NCI-H226 (cell line): ENCODE measurements around the gene NFKB2.

Source experiments
- DNase-seq: peaks from one replicate; pipeline ENCODE4 v3.0.0-alpha.2; 2015

Gene NFKB2

GRCh38 chr10:102424916-102425315 is 29.4 kb downstream of the NFKB2 start:
- no peak for DNase-seq

GRCh38 chr10:102425444-102425843 is 29.9 kb downstream of the NFKB2 start:
- no peak for DNase-seq

DNA sequence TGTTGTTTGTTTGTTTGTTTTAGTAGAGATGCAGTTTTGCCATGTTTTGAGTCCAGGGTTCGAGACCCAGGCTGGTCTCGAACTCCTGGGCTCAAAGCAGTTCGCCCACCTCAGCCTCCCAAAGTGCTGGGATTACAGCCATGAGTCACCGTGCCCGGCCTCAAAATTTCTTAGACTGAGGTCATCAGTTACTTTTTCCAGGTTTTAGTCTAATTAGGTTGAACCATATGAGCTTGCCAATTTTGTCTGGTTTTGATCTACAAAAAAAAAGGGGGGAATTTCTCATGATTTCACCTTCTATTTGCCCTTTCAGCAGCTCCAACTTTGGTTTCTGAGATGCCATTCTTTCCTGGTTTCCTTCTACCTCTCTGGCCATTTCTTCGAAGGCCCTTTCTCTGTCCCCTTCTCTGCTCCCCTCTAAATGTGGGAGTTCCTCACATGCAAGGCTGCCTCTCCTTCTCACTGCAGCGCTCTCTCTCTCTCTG is 31.3 kb downstream of the NFKB2 start:
- DNase-seq: no peak

- DNase-seq: no peak
Observed at GRCh38 chr10:102429468-102429867, 34.0 kb downstream of the NFKB2 start.

GRCh38 chr10:102431452-102432124 is 36.1 kb downstream of the NFKB2 start:
- no peak for DNase-seq

GRCh38 chr10:102432162-102432950 is 36.9 kb downstream of the NFKB2 start, which contains the start of gene CUEDC2:
Gene CUEDC2 (minus strand): TSS chr10:102432574. CDS start chr10:102425188, 7,386 bp downstream.
- DNase-seq: peak; percentile 92

DNA sequence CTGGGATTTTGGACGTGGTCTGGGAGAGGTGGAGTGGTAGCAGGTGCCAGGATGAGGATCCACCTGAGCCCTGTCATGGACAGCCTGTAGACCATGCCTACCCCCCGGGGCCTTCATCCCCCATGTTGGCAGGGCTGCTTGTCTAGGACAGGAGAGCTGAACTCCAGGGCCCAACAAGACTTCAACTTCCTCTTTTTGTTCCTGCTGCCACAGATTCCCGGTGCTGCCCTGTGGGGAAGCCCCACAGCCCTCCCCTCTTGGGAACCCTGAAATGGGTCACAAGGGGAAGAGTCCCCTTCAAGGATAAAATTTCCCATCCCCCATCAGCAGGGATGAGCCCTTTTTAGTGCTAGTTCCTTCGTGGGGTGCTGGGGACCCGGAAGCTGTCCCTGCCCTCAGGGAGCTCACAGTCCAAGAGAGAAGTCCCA is 38.1 kb downstream of the NFKB2 start:
- DNase-seq: no peak

DNA sequence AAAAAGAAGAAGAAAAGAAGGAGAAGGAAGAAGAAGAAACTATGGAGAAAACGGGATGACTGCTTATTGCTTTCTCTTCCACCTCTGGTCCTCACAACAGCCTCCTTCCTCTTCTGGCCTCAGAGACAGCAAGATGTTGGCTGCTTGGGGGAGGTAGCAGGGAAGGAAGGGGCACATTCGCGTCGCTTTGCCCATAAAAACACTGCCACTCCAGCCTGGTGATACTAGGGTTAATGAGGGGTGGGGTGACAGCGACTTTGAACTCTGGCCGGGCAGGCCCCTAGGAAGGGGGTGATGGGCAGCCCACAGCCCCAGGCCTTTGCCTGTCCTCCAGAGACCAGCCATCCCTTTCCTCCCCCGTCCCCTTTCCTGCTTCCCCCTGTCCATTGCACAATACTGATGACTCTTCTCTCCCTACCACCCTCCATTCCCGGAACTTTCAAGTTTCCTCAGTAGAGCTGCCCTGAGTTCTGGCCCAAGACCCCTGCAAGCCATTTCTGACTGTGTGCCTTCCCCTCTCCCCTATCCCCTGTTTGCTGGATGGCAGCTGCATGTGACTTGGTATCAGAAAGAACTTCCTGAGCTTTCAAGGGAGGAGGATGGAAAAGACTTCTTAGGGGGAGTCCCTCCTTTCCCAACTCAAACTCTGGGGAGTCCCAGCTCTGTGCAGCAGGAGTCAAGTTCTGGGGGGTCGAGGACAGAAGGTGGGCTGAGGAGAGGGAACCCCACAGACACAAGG is 39.1 kb downstream of the NFKB2 start:
- DNase-seq: peak; percentile 40

DNA sequence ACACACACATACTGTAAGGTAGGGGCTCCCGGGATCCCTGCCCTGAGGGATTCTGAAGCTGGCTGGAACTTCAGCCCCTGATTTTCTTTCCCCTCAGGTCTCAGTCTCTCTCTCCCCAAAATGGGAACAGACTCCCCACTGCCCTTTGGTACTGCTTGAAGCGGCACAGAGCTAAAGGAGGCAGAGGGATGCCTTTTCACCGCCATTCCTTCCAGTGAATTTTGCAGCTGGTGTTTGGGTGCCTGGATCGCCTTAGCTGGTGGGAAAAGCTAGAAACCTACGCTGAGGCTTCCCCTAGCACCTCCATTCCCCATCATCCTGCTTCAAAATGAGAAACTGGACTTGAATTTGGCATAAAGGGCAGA is 39.6 kb downstream of the NFKB2 start:
- no peak for DNase-seq

DNA sequence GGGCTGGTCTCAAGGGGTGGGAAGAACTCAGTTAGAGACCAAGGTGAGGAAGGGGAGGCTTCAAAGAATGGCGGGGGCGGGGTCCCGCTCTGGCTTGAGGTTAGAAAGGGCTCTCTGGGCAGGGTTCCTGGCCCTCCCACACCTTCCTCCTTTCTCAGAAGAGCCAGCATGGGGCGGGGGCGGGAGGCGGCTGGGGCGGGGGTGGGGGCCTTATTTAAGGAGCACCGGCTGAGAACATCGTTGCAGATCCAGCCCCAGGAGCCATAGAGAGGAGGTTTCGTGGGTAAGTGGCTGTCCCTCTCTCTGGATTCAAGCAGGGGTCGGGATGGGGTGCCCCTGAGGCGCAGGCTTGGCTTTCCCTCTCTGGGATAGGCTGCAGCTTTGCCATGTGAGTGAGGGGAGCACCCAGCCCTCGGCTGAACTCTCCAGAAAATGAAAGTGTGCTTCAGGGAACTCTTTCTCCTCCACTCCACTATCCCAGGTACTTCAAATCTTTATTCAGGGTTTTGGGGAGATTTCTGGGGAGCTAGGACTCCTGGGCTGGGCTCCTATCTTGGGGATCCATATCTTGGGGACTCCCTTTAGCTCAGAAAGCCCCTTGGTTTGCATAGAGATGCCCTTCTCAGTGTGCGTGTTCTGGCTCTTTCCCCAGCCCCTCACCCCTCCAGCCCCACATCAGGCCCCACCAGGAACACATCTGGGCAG is 40.2 kb downstream of the NFKB2 start:
- no peak for DNase-seq

- no peak for DNase-seq
Observed at GRCh38 chr10:102436312-102436711, 40.8 kb downstream of the NFKB2 start.

GRCh38 chr10:102437515-102437914 is 42.0 kb downstream of the NFKB2 start:
- DNase-seq: no peak

DNA sequence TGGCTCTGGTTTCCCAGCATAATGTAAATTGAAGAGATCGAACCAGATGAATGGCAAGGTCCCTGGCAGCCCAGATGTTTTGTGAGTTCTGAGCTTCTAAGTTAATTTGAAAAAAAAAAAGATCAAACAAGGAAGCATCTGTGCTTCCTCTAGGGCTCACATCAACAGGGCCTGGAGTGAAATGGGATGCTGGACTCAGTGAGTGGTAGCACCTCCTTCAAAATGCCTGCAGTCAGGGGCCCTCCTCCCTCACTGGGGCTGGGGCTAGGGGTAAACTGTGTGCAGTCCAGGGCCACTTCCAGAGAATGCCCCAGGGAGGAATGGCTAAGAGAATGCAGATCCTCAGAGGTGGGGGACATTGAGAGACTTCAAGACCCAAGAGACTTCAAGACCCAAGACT is 42.9 kb downstream of the NFKB2 start:
- DNase-seq: no peak

DNA sequence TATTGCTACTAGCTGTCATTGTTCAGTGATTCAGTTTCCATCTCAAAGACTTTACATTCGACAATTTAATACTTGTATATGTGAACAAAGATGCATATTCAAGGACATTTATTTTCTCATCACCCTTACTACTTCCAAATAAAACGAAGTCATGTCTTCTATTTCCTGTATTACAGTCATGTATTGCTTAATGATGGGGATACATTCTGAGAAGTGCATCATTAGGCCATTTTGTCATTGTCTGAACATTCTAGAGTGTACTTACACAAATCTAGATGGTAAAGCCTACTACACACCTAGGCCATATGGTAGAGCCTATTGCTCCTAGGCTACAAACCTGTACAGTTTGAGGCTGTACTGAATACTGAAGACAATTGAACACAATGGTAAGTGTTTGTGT is 49.3 kb downstream of the NFKB2 start:
- no peak for DNase-seq

DNA sequence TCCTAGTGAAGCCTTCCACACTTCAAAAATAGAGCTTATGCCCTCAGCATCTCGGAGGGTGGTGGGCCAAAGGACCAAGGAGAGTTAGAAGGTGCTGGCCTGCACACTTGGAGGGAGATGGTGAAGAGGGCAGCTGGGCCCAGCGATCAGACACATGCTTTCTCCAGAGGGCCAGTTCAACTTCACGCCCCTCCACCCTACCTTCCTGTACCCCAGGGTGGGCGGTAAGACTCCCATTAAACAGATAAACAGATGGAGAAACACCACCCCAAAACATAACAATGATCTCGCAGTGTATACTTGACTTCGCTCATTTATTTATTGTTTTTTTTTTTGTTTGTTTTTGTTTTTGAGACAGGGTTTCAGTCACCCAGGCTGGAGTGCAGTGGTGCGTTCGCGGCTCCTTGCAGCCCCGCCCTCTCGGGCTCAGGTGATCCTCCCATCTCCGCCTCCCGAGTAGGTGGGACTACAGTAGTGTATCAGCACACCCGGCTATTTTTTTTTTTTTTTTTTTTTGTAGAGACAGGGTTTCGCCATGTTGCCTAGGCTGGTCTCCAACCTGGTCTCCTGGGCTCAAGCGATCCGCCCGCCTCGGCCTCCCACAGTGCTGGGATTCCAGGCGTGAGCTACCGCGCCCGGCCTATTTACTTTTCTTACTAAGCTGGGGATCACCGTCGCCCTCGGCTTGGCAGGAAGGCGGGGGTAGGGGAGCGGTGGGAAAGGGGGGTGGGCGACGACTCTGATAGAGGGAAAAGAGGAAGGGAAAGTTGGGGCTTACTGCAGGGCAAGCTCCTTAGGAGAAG is 54.0 kb downstream of the NFKB2 start:
- DNase-seq: peak; percentile 79

DNA sequence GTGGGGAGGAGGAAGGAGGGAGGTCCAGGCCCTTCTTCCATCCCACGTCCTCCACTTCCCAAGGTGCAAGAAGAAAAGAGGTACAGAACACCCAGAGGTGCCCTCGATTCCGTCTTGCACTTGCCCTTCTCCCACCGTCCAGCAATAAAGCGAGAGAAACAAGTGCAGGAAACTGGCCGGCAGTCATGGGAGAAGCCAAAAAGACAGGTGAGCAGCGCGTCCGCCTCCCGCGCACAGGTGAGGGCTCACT is 54.5 kb downstream of the NFKB2 start:
- no peak for DNase-seq

DNA sequence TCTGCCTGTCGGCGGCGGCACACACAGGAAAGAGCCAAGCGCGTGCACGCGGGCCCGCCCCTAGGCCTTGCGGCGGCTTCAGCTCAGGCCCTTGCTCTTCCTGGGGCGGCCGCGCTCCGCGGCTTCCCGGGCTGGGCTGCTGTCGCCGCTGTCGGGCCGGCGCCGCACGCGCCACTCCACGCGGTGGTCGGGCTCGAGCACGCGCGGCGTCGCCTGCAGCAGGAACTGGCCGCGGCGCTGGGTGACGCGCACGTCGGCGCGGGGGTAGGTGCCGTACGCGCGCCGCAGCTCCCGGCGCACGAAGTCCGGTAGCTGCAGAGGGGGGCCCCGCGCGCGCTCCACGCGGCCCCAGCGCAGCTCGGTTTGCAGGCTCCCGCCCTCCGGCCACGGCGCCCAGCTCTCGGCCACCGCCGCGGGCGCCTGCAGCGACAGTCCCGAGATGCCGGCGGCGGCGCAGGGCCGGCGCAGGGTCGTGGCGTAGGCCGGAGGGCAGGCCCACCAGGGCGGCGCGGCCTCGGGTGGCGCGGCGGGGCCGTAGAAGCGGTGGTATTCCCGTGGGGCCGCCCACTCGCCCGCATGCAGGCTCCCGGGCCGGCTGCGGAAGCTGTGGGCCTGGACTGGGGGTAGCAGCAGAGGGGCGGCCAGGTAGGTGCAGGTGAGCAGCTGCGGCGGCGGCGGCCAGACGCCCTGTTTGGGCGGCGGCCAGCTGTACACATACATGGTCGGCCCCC is 55.0 kb downstream of the NFKB2 start:
- peak; percentile 80 for DNase-seq

GRCh38 chr10:102451105-102451969 is 55.8 kb downstream of the NFKB2 start, which contains the start of gene C10orf95:
Gene C10orf95 (minus strand): TSS chr10:102451543. CDS start chr10:102451093, 450 bp downstream.
- DNase-seq: no peak
